ENCODE data around the gene ELF2.
"Not testable (repeated sequence)": the region's sequence is repeated elsewhere in the genome, so short reads cannot be mapped to it uniquely, and the experiment has no call there.

Gene ELF2

DNA sequence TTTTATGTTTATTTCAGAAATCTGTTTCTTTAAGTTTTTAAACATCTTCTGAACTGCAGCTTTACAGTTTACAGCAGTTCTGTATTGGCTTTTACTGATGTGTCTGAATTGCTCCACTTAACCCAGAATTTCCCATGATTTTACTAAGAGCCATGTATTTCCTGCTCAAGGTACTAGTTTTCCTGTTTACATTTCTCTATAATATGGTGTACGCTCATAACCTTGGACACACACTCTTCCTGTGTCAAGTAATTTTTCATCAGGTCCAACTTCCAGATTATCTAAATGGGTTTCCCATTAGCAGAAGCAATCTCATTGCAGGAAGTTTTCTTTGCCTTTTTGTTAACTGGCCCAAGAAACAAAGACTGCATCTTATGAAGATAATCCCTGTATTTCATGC lies 12.3 kb downstream of the ELF2 start:
- Mint-ChIP-seq H3K9me3 (no peaks in the 10 kb centered on the region), H3K36me3 (no peaks in the 10 kb centered on the region), H3K27ac (no peak overlapping the region), H3K4me3 (no peak overlapping the region), H3K4me1 (peaks cover 21% of the 10 kb centered on the region), H3K27me3 (no peaks in the 10 kb centered on the region)

DNA sequence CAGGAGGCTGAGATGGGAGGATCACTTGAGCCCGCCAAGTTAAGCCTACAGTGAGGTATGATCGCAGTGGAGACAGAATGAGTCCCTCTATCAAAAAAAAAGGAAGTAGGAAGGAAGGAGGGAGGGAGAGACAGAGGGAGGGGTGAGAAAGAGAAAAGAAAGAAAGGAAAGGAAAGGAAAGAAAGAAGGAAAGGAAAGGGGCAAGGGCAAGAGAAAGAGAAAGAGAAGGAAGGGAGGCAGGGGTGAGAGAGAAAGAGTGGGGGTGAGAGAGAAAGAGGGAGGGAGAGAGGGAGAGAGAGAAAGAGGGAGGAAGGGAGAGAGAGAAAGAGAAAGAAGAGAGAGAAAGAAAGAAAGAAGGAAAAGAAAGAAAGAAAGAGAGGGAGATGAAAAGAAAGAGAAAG lies 13.2 kb downstream of the ELF2 start:
- Mint-ChIP-seq H3K36me3 (no peaks in the 10 kb centered on the region), H3K27ac (no peak overlapping the region), H3K9me3 (no peaks in the 10 kb centered on the region), H3K27me3 (no peaks in the 10 kb centered on the region), H3K4me1 (peaks cover 19% of the 10 kb centered on the region), H3K4me3 (no peak overlapping the region)

DNA sequence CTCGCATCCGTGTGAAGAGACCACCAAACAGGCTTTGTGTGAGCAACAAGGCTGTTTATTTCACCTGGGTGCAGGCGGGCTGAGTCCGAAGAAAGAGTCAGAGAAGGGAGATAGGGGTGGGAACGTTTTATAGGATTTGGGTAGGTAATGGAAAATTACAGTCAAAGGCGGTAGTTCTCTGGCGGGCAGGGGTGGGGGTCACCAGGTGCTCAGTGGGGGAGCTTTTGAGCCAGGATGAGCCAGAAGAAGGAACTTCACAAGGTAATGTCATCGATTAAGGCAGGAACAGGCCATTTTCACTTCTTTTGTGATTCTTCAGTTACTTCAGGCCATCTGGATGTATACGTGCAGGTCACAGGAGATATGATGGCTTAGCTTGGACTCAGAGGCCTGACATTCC lies 19.0 kb downstream of the ELF2 start:
- not testable (repeated sequence) for H3K27me3 Mint-ChIP-seq, H3K36me3 Mint-ChIP-seq, H3K4me1 Mint-ChIP-seq, H3K9me3 Mint-ChIP-seq, H3K27ac Mint-ChIP-seq, H3K4me3 Mint-ChIP-seq

DNA sequence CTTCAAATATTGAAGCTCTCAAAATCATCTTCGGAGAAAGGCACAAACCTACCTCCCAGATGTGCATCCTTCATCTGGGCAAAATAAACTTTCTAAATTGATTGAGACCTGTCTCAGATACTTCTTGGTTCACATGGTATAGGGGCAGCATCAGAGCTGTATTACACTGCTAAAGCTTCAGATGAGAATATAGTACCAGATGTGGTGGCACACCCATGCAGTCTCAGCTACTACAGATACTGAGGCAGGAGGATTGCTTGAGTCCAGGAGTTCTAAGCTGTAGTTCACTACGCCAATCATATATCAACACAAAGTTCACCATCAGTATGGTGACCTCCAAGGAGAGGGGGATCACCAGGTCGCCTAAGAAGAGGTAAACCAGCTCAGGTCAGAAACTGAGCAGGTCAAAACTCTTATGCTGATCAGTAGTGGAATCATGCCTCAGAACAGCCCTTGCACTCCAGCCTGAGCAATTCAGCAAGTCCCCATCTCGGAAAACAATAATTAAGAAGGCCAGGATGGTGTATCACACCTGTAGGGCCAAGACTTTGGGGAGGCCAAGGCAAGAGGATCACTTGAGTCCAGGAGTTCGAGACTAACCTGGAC lies 22.0 kb downstream of the ELF2 start:
- Mint-ChIP-seq H3K27me3 (no peaks in the 10 kb centered on the region), H3K9me3 (no peaks in the 10 kb centered on the region), H3K4me3 (no peak overlapping the region), H3K36me3 (peaks cover 2% of the 10 kb centered on the region), H3K4me1 (peaks cover 6% of the 10 kb centered on the region), H3K27ac (no peak overlapping the region)

DNA sequence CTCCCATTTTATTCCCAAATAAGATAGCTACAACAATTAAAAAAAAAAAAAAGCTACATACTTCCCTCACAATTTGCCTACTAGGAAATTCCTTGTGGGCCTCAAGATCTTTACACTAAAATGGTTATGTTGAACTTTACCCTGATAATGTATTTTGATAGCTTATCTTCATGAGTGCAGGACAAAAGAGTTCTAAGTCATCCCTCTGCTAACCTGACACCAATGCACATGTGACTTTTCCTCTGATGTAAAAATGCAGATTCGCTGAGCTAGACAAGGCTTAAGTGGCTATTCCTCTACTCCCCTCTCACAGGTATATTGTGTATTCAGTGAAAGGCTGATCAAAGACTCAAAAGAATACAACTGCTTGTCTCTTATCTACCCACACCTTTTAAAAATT lies 22.5 kb downstream of the ELF2 start:
- Mint-ChIP-seq H3K36me3 (peaks cover 2% of the 10 kb centered on the region), H3K4me3 (no peak overlapping the region), H3K27ac (no peak overlapping the region), H3K9me3 (no peaks in the 10 kb centered on the region), H3K4me1 (peaks cover 6% of the 10 kb centered on the region), H3K27me3 (no peaks in the 10 kb centered on the region)

DNA sequence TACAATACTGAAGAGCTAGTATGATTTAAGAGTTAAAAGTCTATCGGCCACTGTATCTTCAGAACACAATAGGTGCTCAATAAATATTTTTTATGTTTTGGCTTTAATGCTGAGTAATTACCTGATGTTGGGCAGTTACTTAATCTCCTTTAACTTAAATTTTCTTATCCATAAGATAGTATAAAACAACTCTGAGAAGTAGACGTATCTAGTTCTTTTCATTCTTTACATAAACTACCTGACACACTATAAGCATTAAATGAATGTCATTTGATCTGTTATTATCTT lies 22.9 kb downstream of the ELF2 start:
- Mint-ChIP-seq H3K36me3 (peaks cover 2% of the 10 kb centered on the region), H3K9me3 (no peaks in the 10 kb centered on the region), H3K4me3 (no peak overlapping the region), H3K4me1 (peaks cover 6% of the 10 kb centered on the region), H3K27me3 (no peaks in the 10 kb centered on the region), H3K27ac (no peak overlapping the region)

DNA sequence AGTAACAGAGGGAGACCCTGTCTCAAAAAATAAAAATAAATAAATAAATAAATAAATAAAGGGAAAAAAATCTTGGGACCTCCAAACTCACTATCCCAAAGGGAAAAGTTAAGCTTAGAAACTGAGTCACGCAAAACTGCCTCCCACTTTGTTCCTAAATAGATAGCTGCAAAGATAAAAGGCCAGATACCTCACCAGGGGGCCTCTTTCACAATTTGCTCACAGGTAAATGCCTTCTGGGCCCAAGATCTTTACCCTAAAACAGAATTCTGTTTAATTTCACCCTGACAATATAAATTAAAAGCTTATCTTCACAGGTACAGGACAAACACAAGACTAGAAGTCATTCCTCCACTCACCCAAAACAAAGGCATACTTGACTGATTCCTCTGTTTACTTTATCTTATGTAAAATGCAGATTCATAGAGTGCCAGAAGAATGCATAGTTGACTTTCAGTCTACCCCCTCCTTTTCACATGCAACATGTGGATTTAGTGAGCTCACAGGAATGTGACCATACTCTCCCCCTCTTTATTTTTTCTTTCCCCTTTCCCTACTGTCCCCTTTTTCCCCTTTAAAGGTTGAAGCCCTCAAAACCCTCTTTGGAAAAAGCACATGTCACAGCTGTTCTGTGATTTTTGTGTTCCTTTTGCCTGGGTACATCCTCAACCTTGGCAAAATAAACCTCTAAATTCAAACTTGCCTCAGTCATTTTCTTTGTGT lies 23.4 kb downstream of the ELF2 start:
- peaks cover 6% of the 10 kb centered on the region for H3K4me1 Mint-ChIP-seq
- no peaks in the 10 kb centered on the region for H3K27me3 Mint-ChIP-seq
- peaks cover 2% of the 10 kb centered on the region for H3K36me3 Mint-ChIP-seq
- H3K27ac Mint-ChIP-seq, result no peak overlapping the region
- H3K4me3 Mint-ChIP-seq, result no peak overlapping the region
- no peaks in the 10 kb centered on the region for H3K9me3 Mint-ChIP-seq

DNA sequence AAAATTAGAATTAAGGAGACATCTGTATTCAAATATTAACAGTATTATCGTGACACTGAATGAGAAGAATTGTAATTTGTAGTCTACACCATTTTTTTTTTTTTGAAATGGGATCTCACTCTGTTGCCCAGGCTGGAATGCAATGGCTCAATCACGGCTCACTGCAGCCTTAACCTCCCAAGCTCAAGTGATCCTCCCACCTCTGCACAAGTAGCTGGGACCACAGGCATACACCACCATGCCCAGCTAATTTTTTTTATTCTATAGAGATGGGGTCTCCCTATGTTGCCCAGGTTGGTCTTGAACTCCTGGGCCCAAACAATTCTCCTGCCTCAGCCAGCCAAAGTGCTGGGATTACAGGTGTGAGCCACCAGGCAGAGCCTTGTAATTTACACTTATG lies 24.8 kb downstream of the ELF2 start:
- no peak overlapping the region for H3K4me3 Mint-ChIP-seq
- H3K27ac Mint-ChIP-seq, result no peak overlapping the region
- H3K36me3 Mint-ChIP-seq, result no peaks in the 10 kb centered on the region

DNA sequence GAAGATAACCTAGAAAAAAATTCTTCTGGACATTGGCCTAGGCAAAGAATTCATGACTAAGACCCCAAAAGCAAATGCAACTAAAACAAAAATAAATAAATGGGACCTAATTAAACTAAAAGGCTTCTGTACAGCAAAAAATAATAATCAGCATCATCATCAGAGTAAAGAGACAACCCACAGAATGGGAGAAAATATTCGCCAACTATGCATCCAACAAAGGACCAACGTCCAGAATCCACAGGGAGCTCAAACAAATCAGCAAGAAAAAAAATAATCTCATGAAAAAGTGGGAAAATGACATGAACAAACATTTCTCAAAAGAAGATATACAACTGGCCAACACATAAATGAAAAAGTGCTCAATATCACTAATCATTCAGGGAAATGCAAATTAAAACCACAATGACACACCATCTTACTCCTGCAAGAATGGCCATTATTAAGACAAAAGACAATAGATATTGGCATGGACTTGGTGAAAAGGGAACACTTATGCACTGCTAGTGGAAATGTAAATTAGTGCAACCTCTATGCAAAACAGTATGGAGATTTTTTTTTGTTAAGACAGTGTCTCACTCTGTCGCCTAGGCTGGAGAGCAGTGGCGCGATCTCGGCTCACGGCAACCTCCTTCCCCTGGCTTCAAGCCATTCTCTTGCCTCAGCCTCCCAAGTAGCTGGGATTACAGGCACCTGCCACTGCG lies 29.9 kb downstream of the ELF2 start:
- peaks cover 21% of the 10 kb centered on the region for H3K4me1 Mint-ChIP-seq
- peaks cover 11% of the 10 kb centered on the region for H3K36me3 Mint-ChIP-seq
- H3K27ac Mint-ChIP-seq, result no peak overlapping the region
- no peak overlapping the region for H3K4me3 Mint-ChIP-seq
- H3K27me3 Mint-ChIP-seq, result no peaks in the 10 kb centered on the region
- H3K9me3 Mint-ChIP-seq, result peaks cover 5% of the 10 kb centered on the region

More for the DNA sequence above, 24.8 kb downstream of the ELF2 start:
- Mint-ChIP-seq H3K9me3 (no peaks in the 10 kb centered on the region), H3K27me3 (no peaks in the 10 kb centered on the region), H3K4me1 (peaks cover 6% of the 10 kb centered on the region)

DNA sequence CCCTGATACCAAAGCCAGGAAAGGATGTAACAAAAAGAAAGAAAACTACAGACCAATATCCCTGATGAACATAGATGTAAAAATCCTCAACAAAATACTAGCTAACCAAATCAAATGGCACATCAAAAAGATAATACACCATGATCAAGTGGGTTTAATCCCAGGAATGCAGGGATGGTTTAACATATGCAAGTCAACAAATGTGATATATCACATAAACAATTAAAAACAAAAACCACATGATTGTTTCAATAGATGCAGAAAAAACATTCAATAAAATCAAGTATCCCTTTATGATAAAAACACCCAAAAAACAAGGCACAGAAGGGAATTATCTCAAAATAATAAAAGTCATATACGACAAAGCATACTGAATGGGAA lies 31.5 kb downstream of the ELF2 start:
- Mint-ChIP-seq H3K36me3 (peaks cover 11% of the 10 kb centered on the region), H3K4me3 (no peak overlapping the region), H3K27me3 (no peaks in the 10 kb centered on the region), H3K9me3 (peaks cover 5% of the 10 kb centered on the region), H3K27ac (no peak overlapping the region), H3K4me1 (peaks cover 26% of the 10 kb centered on the region)

DNA sequence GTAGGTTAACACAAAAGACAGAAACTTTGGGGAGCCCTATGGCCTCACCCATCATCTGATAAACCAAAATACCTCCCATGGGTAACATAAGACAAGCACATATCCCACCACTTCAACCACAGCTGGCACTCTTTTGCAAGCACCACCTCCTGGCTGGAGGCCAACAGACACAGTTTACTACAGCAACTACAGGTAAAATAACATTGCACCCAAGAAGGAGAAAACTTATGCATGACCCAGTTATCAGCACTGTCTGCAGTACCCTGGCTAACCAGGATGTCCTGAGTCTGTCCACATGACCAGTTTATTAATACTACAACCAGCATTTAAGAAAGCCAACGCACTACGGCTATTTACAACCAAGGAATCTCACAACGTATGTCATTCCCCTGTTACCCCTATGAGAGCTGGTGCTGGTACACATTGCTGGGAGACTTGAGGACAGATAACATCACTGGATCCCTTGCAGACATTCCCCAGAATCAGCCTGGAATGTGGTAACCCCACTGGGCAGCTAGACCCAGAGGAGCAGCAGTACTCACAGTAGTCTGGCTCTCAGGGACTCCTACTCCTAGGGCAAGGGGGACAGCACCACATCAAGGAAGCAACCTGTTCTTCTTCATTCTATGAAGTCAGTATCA lies 32.0 kb downstream of the ELF2 start:
- H3K9me3 Mint-ChIP-seq, result peaks cover 5% of the 10 kb centered on the region
- H3K27ac Mint-ChIP-seq, result no peak overlapping the region
- H3K4me3 Mint-ChIP-seq, result no peak overlapping the region
- H3K27me3 Mint-ChIP-seq, result no peaks in the 10 kb centered on the region
- peaks cover 26% of the 10 kb centered on the region for H3K4me1 Mint-ChIP-seq
- H3K36me3 Mint-ChIP-seq, result peaks cover 11% of the 10 kb centered on the region

DNA sequence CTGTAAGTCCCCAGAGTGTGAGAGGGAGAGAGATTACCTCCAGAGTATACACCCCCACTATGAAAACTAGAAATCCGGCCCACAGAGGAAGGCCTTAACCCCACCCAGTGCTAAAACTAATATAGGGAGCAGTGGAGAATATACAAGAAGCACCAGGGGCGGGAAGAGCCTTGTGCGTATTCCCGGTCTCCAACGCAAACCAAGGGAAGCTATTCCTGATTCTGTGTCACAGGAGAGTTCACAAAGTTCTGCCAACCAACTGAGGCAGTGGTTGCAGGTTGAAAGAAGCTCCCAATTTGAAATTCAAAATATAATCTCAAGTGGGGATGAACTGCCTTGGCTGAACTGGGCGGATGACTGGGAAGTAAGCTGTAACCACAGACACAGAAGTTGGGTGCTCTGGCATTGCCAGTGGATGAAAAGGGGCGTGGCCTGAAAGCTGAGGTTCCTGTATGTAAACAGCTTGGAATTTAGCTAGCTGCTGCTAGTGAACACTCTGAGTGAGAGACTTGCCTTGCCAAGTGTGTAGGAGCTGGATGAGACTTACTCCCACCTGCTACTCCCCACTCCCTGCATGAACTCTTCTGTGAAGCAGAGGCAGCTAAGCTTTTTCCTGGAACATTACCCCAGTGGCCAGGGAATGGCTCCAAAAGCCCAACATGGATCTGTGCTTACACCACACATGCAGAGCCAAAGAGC lies 32.7 kb downstream of the ELF2 start:
- no peak overlapping the region for H3K27ac Mint-ChIP-seq
- no peaks in the 10 kb centered on the region for H3K27me3 Mint-ChIP-seq
- H3K9me3 Mint-ChIP-seq, result peaks cover 5% of the 10 kb centered on the region
- no peak overlapping the region for H3K4me3 Mint-ChIP-seq
- H3K4me1 Mint-ChIP-seq, result peaks cover 26% of the 10 kb centered on the region
- peaks cover 11% of the 10 kb centered on the region for H3K36me3 Mint-ChIP-seq

DNA sequence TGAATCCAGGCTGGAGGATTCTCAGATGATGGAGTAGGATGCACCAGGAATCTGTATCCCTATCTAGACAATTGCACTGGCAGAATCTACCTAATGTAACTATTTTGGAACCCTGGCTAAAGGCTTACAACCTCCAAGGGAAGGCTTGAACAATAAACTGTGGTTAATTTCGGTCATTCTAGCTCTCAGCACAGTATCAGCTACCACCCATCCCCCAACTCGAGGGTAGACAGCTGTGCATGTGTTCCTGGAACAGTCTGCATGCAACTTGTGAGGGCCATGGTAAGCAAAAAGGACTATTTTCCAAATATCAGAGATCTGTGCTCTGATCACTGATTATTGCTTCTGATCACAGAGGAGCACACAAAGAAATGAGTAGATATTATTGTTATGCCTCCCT lies 34.0 kb downstream of the ELF2 start:
- Mint-ChIP-seq H3K9me3 (peaks cover 5% of the 10 kb centered on the region), H3K4me1 (peaks cover 26% of the 10 kb centered on the region), H3K36me3 (peaks cover 11% of the 10 kb centered on the region), H3K4me3 (no peak overlapping the region), H3K27me3 (no peaks in the 10 kb centered on the region), H3K27ac (no peak overlapping the region)

DNA sequence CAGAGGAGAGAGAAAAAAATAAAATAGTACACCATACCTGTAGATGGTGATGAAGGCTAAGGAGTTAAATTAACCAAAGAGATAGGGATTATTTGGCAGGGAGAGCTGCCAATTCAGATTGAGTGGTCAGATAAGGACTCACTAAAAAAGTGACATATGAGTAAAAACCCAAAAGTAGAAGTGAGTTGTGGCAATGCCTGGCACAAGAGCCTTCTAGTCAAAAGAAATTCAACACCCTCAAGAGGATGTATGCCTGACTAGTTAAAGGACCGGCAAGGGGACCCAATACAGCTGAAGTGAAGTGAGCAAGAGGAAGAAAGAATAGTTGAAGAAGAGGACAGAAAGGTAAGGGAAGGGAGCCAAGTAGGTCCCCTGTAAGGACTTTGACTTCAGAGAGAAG lies 34.9 kb downstream of the ELF2 start:
- Mint-ChIP-seq H3K9me3 (peaks cover 5% of the 10 kb centered on the region), H3K4me3 (no peak overlapping the region), H3K4me1 (peaks cover 26% of the 10 kb centered on the region), H3K36me3 (peaks cover 15% of the 10 kb centered on the region), H3K27me3 (no peaks in the 10 kb centered on the region), H3K27ac (no peak overlapping the region)

DNA sequence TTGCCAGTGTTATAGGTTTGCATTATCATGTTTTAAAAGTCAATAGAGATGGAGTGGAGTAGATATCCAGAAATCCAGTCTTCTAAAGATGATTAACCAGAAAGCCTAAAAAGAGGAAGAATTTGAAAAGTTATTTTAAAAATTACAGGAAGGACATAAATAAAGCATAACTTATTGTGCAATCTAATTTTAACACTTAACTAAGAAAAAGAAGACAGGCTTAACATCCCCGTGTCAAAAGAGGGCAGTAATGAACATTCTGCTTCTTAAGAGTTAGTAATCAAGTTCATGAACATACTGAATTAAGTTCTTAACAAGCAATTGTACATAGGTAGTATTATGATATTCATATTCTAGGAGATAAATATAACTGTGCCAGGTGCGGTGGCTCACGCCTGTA lies 39.3 kb downstream of the ELF2 start:
- Mint-ChIP-seq H3K27me3 (no peaks in the 10 kb centered on the region), H3K9me3 (no peaks in the 10 kb centered on the region)

DNA sequence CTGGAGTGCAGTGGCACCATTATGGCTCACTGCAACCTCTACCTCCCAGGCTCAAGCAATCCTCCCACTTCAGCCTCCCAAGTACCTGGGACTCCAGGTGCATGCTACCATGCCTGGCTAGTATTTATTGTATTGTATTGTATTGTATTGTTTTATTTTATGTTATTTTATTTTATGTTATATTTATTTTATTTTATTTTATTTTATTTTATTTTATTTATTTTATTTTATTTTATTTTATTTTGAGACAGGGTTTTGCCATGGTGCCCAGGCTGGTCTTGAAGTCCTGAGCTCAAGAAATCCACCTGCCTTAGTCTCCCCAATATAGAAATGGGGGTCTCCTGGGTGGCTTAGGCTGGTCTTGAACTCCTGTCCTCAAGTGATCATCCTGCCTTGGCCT lies 42.6 kb downstream of the ELF2 start:
- no peak overlapping the region for H3K4me3 Mint-ChIP-seq
- no peaks in the 10 kb centered on the region for H3K4me1 Mint-ChIP-seq
- no peaks in the 10 kb centered on the region for H3K9me3 Mint-ChIP-seq
- H3K36me3 Mint-ChIP-seq, result peaks cover 12% of the 10 kb centered on the region
- no peak overlapping the region for H3K27ac Mint-ChIP-seq
- no peaks in the 10 kb centered on the region for H3K27me3 Mint-ChIP-seq

More for the DNA sequence above, 39.3 kb downstream of the ELF2 start:
- Mint-ChIP-seq H3K4me3 (no peak overlapping the region), H3K27ac (no peak overlapping the region), H3K4me1 (peaks cover 11% of the 10 kb centered on the region), H3K36me3 (peaks cover 12% of the 10 kb centered on the region)
